DMS153 (cell line): Measurements from ENCODE around the gene SIGLEC6.

Source experiments
- DNase-seq: peaks from one replicate; lab custom pipeline; 2025; lab: John Stamatoyannopoulos, UW

The SIGLEC6 gene

GRCh38 chr19:51473009-51473707 is 58.3 kb downstream of the SIGLEC6 start:
- peak; percentile 23 for DNase-seq

GRCh38 chr19:51472607-51473006 is 58.9 kb downstream of the SIGLEC6 start:
- no peak for DNase-seq

GRCh38 chr19:51471527-51471926 is 59.9 kb downstream of the SIGLEC6 start:
- DNase-seq, result no peak

DNA sequence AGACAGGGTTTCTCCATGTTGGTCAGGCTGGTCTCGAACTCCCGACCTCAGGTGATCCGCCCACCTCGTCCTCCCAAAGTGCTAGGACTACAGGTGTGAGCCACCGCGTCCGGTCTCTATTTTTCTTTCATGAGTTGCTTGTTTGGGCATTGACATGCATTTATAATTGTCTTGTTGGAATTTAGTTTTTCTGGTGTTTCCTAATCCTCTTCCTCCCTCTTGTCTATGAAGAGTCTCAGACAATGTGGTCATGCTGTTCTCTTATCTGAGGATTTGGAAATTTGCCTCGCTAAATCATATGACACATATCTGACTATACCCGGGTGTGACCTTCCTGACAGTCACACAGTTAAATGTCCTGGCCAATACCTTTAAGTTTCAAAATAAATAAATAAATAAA is 60.5 kb downstream of the SIGLEC6 start:
- DNase-seq, result no peak

GRCh38 chr19:51469629-51470028 is 61.8 kb downstream of the SIGLEC6 start:
- no peak for DNase-seq

GRCh38 chr19:51469162-51469561 is 62.3 kb downstream of the SIGLEC6 start:
- no peak for DNase-seq

GRCh38 chr19:51468545-51468920 is 62.9 kb downstream of the SIGLEC6 start:
- no peak for DNase-seq

GRCh38 chr19:51467864-51468544 is 63.5 kb downstream of the SIGLEC6 start:
- no peak for DNase-seq
